ENCODE measurements around the gene BCAS3.
A peak's percentile ranks its signal among the peaks of the same experiment; 100 is the strongest.
"Not testable (repeated sequence)": the region's sequence is repeated elsewhere in the genome, so short reads cannot be mapped to it uniquely, and the experiment has no call there.

The BCAS3 gene

GRCh38 chr17:61139219-61139618 is 461.6 kb downstream of the BCAS3 start:
- peak; percentile 47 for DNase-seq

DNA sequence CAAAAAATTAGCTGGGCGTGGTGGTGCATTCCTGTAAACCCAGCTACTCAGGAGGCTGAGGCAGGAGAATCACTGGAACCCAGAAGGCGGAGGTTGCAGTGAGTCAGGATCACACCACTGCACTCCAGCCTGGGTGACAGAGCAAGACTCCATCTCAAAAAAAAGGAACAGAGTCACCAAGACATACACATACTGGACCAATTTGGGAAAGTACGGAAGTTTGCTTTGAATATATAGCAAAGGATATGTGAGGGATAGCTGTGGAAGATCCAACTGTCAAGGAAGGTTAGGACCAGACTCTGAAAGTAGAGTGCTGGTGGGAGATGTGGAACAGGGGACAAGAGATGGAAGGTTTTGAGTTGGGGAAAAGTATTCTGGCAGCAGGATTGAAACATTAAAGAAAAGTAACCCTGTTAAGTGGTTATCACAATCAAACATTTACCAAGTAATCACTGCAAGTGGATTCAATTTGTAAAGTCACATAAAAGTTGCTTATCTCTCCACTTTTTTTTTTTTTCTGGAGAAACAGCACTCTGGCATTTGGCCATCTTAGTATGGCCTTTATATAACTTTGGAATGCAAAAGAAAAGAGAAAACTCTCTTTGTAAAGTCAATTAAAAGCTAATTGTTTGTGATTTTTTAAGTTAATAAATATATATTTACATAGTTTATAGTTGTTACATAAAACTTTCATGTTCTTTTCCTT is 462.6 kb downstream of the BCAS3 start:
- no peak for DNase-seq

DNA sequence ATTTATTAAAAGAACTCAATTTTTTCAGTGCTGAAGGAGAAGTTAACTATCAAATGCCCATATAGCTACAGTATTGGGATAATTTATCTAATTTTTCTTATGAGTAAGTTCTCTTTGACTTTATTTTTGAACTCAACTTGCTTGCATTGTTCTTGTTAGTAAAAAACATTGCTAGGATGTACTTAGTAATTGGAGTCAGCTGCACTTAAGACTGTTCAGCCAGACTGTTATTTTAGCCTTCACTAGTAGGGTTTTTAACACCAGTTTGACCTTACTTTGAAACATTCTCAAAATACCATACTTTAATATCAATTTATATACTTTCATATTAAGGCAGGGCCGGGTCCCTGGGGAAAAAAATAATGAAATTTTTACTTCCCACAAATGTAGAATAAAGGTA is 465.4 kb downstream of the BCAS3 start:
- DNase-seq: no peak

DNA sequence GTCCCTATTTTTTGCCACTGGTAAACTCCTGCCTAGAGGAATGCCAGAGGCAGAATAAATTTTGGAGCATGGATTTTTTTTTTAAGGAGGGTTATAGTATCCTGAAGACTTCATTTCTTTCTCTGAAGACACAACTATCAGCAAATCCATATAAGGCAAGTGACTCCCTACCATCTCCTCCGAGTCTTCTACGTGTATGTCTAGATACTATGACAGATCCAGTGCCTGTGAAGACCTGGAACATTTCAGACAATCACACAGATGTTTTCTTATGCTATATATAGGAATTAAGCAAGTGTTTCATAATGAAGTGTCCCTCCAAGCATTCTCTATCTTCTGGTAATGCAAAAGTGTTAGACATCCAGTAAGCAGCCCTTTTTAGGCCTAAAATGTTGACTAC is 466.5 kb downstream of the BCAS3 start:
- DNase-seq: no peak

GRCh38 chr17:61144617-61145564 is 467.2 kb downstream of the BCAS3 start:
- no peak for DNase-seq

DNA sequence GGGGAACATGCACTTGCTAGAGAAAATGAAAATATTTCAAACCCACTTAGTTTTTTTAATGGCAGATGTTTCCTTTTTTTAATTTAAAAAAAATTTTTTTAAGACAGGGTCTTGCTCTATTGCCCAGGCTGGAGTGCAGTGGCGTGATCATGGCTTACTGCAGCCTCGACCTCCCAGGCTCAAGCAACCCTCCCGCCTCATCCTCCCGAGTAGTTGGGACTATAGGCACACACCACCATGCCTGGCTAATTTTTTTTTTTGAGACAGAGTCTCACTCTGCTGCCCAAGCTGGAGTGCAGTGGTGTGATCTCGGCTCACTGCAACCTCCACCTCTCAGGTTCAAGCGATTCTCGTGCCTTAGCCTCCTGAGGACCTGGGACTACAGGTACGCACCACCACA is 469.2 kb downstream of the BCAS3 start:
- DNase-seq: not testable (repeated sequence)

- DNase-seq: no peak
These were observed 471.6 kb downstream of the BCAS3 start for GRCh38 chr17:61149106-61149825.

DNA sequence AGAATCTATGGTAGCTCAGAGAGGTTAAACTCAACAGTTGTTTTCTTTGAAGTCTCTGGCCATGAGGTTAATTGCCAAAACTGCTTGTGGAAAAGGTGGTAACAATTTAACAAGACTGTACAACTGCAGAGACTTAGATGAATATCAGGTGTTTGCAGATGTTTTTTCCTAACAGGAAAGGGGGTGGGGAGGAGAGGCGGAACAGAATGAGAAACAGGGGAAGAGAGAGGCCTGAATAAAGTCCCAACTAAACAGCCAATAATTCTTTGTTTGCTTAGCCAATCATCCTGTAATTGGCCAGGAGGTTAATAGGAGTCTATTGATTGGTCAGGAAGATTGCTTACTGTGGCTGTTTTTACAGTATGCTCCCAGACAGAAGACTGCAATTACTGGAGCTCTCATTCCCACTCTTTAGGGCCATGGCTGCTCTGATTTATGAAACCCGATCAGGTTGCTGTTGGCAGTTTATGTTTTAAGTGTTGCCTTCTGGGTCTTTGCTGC is 472.3 kb downstream of the BCAS3 start:
- no peak for DNase-seq

- no peak for DNase-seq
These were observed 473.1 kb downstream of the BCAS3 start for GRCh38 chr17:61150686-61151299.

DNA sequence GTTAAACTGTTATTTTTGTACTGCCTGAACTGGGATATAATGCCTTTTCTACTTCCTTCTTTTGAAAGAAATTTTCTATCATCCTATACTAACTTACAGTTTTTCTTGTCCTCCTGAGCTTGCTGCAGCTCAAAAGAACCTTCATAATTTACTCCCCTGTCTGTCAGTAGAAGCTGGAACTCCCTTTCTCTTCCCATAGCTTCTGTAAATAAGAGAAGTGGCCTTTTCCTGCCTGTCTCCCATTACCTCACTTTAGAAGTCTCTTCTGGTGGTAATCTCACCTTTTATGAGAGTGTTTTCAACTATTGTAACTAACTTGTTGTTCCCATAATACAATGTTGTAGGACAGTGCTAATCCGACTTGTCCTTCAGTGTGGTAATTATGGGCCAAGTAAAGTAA is 475.2 kb downstream of the BCAS3 start:
- no peak for DNase-seq

GRCh38 chr17:61155590-61156237 is 478.1 kb downstream of the BCAS3 start:
- no peak for DNase-seq

DNA sequence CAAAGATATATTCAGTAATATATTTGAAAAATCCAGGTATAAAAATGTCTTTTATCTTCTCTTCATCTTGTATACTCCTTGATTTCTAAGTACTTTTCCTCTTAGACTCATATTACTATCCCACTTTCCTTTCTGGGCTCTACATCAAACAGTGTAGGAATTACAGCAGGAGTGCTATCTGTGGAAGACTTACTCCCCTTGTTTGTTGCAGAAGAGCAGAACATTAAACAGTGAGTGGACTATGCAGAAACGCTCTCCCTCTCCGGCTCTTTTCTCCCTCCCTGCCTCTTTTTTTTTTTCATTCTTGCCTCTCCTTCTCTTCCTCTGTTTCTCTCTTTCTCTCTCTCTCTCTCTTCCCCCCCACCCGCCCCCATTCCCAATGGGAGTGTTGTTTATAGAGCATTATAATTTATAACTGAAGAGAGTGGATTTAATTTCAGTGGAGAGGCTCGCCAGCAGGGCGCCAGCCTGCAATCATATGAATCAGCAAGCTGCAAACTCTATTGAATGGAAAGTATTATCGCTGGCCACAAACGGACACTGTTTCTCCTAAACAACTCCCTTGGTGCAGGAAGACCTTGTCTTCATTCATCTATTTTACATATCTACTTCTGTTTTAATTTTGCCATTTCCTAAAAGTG is 479.7 kb downstream of the BCAS3 start:
- DNase-seq: no peak

- no peak for DNase-seq
These were observed 480.7 kb downstream of the BCAS3 start for GRCh38 chr17:61158376-61158775.

- no peak for DNase-seq
These were observed 481.7 kb downstream of the BCAS3 start for GRCh38 chr17:61159221-61159814.

GRCh38 chr17:61160204-61160603 is 482.6 kb downstream of the BCAS3 start:
- no peak for DNase-seq

- DNase-seq: no peak
These were observed 483.3 kb downstream of the BCAS3 start for GRCh38 chr17:61160789-61161445.

- DNase-seq: no peak
These were observed 484.0 kb downstream of the BCAS3 start for GRCh38 chr17:61161615-61162134.

- no peak for DNase-seq
These were observed 486.9 kb downstream of the BCAS3 start for GRCh38 chr17:61164517-61164916.

DNA sequence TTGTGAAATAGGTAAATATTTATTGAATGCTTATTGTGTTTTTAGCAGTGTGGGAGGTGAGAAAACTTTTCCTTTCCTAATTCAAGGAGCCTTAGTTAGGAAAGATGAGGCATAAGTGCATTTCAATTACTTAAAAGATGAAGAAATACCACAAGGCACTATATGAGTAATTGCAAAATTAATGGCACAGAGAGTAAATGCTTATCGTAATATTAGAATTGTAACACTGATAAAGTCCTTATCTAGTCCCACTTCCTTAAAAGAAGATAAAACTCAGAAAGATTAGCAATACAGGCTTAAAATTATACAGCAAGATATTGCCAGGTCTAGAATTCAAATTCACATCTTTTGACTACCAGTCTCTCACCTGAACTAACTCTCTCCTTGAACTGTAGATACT is 489.4 kb downstream of the BCAS3 start:
- no peak for DNase-seq

- DNase-seq: no peak
These were observed 490.9 kb downstream of the BCAS3 start for GRCh38 chr17:61168506-61168905.

DNA sequence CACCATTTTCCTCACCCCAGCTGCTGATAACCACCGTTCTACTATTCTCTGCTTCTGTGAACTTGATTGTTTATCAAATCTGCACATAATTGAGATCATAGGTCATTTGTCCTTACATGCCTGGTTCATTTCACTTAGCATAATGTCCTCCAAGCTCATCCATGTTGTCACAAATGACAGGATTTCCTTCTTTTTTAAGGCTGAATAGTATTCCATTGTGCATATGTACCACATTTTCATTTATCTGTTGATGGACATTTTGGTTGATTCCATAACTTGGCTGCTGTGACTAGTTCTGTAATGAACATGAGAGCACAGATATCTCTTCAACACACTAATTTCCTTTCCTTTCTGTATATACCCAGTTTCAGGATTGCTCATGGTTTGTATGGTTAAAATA is 496.7 kb downstream of the BCAS3 start:
- no peak for DNase-seq

Measured in activated gamma-delta T cell treated with Interleukin-2 at 50 U/mL for 16 hours (primary cell).